22Rv1 (cell line): ENCODE results near the gene ERG.

Experiments
- H3K27ac ChIP-seq: fragments of 450-650 bp; 2 replicates; pipeline ENCODE4 v1.5.1; 2017
- CTCF ChIP-seq: fragments of 450-650 bp; IDR thresholded peaks from 2 replicates; pipeline ENCODE4 v1.5.1; 2017; ENCODE audit warnings: mild to moderate bottlenecking
- ZFX ChIP-seq: fragments of 450-650 bp; IDR thresholded peaks from 2 replicates; pipeline ENCODE4 v1.6.1; 2017; ENCODE audit warnings: antibody characterized with exemption, borderline replicate concordance

ERG gene

DNA sequence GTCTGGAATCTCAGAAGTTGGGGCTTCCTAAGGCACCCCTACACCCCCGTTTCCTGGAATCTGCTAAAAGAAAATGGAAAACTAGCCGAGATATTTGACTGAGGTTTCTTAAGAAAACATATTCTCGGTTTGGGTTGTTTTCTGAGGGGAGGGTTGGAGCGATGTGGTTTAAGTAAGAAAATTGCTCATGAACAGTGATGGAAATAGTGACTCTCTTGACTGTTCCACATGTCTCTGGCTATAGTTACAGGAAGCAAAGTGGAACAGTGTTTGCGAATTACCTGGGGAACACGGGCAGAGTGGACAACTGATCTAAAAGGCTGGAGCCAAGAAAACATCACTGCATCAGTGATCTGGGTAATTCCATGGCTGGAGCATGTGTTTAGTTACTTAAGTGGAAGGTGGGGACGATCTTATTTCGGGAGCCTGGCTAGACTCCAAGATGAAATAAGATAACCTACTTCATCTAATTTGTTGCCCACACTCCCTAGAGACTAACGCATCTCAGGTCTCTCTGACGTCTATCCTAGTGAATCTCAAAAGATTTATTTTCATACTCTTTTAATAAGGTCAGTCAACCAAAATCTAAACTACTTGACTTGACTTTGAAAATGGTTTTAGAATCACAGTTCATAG lies 149.0 kb downstream of the ERG start:
- TF ChIP-seq CTCF, result no peak
- TF ChIP-seq ZFX, result no peak
- no peak overlapping the region for H3K27ac ChIP-seq

- H3K27ac ChIP-seq, result no peak overlapping the region
- TF ChIP-seq ZFX, result no peak
These were observed 152.0 kb downstream of the ERG start for GRCh38 chr21:38346286-38346685.

- TF ChIP-seq ZFX (no peak), CTCF (no peak)
- no peak overlapping the region for H3K27ac ChIP-seq
These were observed 154.6 kb downstream of the ERG start for GRCh38 chr21:38343691-38344090.

GRCh38 chr21:38342739-38343138 lies 155.5 kb downstream of the ERG start:
- TF ChIP-seq ZFX (no peak), CTCF (no peak)
- no peak overlapping the region for H3K27ac ChIP-seq

DNA sequence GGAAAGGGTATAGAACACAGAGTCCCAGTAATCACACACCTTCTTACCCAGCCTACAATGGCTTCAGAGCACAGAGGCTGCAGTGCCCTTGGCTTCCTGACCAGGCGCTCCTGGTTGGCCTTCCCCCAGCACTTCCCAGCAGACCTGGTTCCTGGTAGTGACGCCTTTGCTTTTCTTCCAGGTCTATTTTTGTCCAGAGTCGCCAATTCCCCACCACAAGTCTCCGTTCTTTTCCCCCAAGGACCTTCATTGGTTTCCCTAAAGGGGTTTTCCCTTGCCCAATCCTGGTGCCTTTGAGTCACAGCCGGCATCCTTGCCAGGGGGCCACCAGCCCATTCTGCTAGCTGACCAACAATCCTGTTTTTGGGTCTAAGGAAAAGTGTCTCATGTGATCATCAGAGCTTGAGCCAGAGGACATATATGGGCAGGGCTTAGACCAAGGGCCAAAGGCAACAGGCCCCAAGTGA lies 156.7 kb downstream of the ERG start:
- H3K27ac ChIP-seq, result no peak overlapping the region
- no peak for TF ChIP-seq ZFX
- no peak for TF ChIP-seq CTCF

DNA sequence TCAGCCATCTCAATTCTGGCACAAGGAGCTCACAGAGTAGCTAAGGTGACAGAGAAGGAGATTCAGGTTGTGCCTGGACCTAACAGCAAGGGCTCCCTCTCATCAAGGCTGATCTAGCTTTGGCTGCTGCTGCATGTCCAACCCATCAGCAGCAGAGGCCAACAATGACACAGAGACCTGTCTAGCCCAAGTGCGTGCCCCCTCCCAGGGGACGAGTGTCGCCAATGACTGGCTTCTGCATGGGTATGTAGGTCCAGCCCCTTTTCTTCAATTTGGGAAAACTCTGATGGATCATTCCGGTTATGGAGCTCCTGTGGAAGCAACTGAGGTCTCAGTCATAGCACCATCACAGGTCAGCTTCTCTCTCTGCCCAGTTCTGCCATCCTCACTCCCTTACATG lies 158.1 kb downstream of the ERG start:
- no peak for TF ChIP-seq CTCF
- TF ChIP-seq ZFX, result no peak

DNA sequence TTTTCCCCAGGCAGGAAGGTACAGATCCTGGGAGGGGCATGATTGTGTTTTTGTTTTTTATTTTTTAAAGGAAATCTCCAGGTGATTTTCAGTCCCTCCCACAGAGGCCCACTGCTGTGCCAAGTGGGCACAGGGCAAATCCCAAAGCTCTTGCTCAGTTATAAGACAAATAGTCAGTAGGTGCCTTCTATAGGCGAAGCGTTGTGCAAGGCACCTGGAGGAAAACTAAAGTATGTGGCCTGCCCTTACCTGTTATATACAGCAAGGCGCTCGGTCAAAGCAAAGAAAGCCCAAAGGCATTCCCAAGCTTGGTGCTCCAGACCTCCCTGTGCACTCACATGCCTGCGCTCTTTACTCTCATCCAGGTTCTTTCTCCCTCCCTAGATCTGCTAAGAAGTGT lies 160.5 kb downstream of the ERG start:
- TF ChIP-seq CTCF (no peak), ZFX (no peak)
- H3K27ac ChIP-seq, result no peak overlapping the region

More for the DNA sequence above, 158.1 kb downstream of the ERG start:
- H3K27ac ChIP-seq, result no peak overlapping the region

DNA sequence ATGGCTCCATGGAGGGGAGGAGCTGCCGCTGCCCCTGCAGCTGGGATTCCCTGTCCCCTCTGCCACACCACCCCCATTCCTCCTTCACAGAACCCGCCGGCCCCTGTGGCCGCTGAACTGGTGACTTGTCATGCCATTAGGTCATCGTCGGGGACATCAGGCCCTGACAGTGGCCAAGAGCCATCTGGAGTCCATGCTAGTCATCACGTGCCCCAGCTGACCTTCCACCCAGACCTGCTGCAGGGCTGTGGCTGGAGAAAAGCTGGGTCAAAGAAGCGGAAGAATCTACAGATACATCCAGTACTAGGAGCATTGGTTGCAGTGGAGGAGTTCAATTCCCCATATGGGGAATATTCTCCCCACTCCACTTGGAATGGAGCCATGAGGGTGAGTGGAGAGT lies 163.4 kb downstream of the ERG start:
- no peak overlapping the region for H3K27ac ChIP-seq
- TF ChIP-seq CTCF (no peak), ZFX (no peak)
